Endodermal cell (in vitro differentiated cells): ENCODE results near the gene CTSO. TPM values are rescaled to one million over a fixed set of nuclear protein-coding genes. Genes with fewer than 3 reads are reported as not detected.

Experiments used
- DNase-seq: peaks from one replicate; pipeline ENCODE4 v3.0.0-alpha.2; 2017
- H3K27ac ChIP-seq: 2 replicates; pipeline ENCODE4 v1.5.1; 2013; ENCODE audit warnings: mild to moderate bottlenecking, low read depth, low read length, moderate library complexity
- H3K27me3 ChIP-seq: 2 replicates; pipeline ENCODE4 v1.6.1; 2013; ENCODE audit warnings: mild to moderate bottlenecking, low read length, moderate library complexity; ENCODE audit not compliant: insufficient read depth, control insufficient read depth, poor library complexity, severe bottlenecking
- H3K36me3 ChIP-seq: 2 replicates; pipeline ENCODE4 v1.7.0; 2013; ENCODE audit warnings: mild to moderate bottlenecking, low read length, moderate library complexity; ENCODE audit not compliant: control insufficient read depth, insufficient read depth
- H3K4me1 ChIP-seq: one replicate; pipeline ENCODE4 v1.7.0; 2013; ENCODE audit warnings: low read length; ENCODE audit not compliant: control insufficient read depth, insufficient read depth
- H3K4me3 ChIP-seq: 2 replicates; pipeline ENCODE4 v1.5.1; 2013; ENCODE audit warnings: mild to moderate bottlenecking, low read length, moderate library complexity
- H3K9ac ChIP-seq: 2 replicates; pipeline ENCODE4 v1.6.1; 2013; ENCODE audit warnings: mild to moderate bottlenecking, low read length, moderate library complexity; ENCODE audit not compliant: poor library complexity, severe bottlenecking; ENCODE audit errors: extremely low read depth
- H3K9me3 ChIP-seq: 2 replicates; pipeline ENCODE4 v1.6.1; 2013; ENCODE audit warnings: mild to moderate bottlenecking, low read length, moderate library complexity; ENCODE audit not compliant: control insufficient read depth
- H3K27ac Mint-ChIP-seq: 2 replicates; pipeline ENCODE4 v1.8.0; 2020; ENCODE audit warnings: mixed read lengths
- H3K27me3 Mint-ChIP-seq: 2 replicates; pipeline ENCODE4 v1.8.0; 2021; ENCODE audit warnings: mild to moderate bottlenecking, mixed read lengths; ENCODE audit not compliant: insufficient read depth
- H3K36me3 Mint-ChIP-seq: 2 replicates; pipeline ENCODE4 v1.8.0; 2020; ENCODE audit warnings: low read depth, mixed read lengths
- H3K4me1 Mint-ChIP-seq: 2 replicates; pipeline ENCODE4 v1.8.0; 2020; ENCODE audit warnings: mixed read lengths
- H3K4me3 Mint-ChIP-seq: 2 replicates; pipeline ENCODE4 v1.8.0; 2020; ENCODE audit warnings: mild to moderate bottlenecking, moderate library complexity, mixed read lengths
- H3K9me3 Mint-ChIP-seq: 2 replicates; pipeline ENCODE4 v1.8.0; 2020; ENCODE audit warnings: mild to moderate bottlenecking, mixed read lengths
- CTCF ChIP-seq: fragments of 200-600 bp; sonication (generic); conservative IDR thresholded peaks from 2 replicates; pipeline ENCODE4 v1.5.0; 2021; ENCODE audit warnings: antibody characterized with exemption, mild to moderate bottlenecking
- WGBS, 2 experiments: methylation state at CpG; one replicate each; pipeline versions ENCODE4 v1.1.5 to v1.1.7; 2013; ENCODE audit warnings: missing lambda C conversion rate in 2 of 2, mixed read lengths in 1 of 2; ENCODE audit not compliant: insufficient coverage in 1 of 2, insufficient read length in 1 of 2; 5-methylcytosine and 5-hydroxymethylcytosine counted together
- total RNA-seq, 2 donors: library from RNA; stranded (reverse); fragmentation: NEBNext Ultra II Directional in 1 of 2; extraction: Animal tissue kit (Norgen Biotek cat#: 25700) in 1 of 2; gene quantifications; 2 replicates in 1 of 2; 3 replicates in 1 of 2; pipeline ENCODE4 v1.2.1, GENCODE V29; 2021

The CTSO gene
- total RNA-seq, 2 donors from 2014 or later: 4.2 to 5.4 TPM

GRCh38 chr4:155889946-155890345, 63.7 kb downstream of the CTSO start:
- peaks cover 24% of the 10 kb centered on the region for H3K9me3 ChIP-seq
- no peak overlapping the region for H3K27ac Mint-ChIP-seq
- peaks cover 1% of the 10 kb centered on the region for H3K4me1 Mint-ChIP-seq
- H3K9me3 Mint-ChIP-seq: peaks cover 30% of the 10 kb centered on the region
- no peak overlapping the region for H3K27ac ChIP-seq
- DNase-seq: no peak
- no peaks in the 10 kb centered on the region for H3K36me3 Mint-ChIP-seq
- no peaks in the 10 kb centered on the region for H3K4me1 ChIP-seq
- H3K9ac ChIP-seq: no peak overlapping the region
- WGBS, 2 experiments: 79 to 90% methylated on average over 2 of the region's 2 CpGs
- no peak overlapping the region for H3K4me3 Mint-ChIP-seq
- H3K36me3 ChIP-seq: no peaks in the 10 kb centered on the region
- H3K27me3 Mint-ChIP-seq: no peaks in the 10 kb centered on the region
- TF ChIP-seq CTCF: no peak
- H3K27me3 ChIP-seq: no peaks in the 10 kb centered on the region
- no peak overlapping the region for H3K4me3 ChIP-seq

- no peak overlapping the region for H3K27ac Mint-ChIP-seq
Measured at GRCh38 chr4:155889031-155889793, 64.5 kb downstream of the CTSO start.

GRCh38 chr4:155887847-155888570, 65.7 kb downstream of the CTSO start:
- peaks cover 24% of the 10 kb centered on the region for H3K9me3 ChIP-seq
- Mint-ChIP-seq H3K4me1 (peaks cover 1% of the 10 kb centered on the region), H3K9me3 (peaks cover 37% of the 10 kb centered on the region), H3K27me3 (no peaks in the 10 kb centered on the region), H3K4me3 (no peak overlapping the region), H3K27ac (no peak overlapping the region), H3K36me3 (no peaks in the 10 kb centered on the region)
- H3K36me3 ChIP-seq: no peaks in the 10 kb centered on the region
- no peaks in the 10 kb centered on the region for H3K27me3 ChIP-seq
- no peak overlapping the region for H3K9ac ChIP-seq
- H3K4me3 ChIP-seq: no peak overlapping the region
- no peak for TF ChIP-seq CTCF
- no peak for DNase-seq
- H3K27ac ChIP-seq: no peak overlapping the region
- 70 to 86% methylated on average over 3 to 4 of the region's 6 CpGs for WGBS, 2 experiments
- no peaks in the 10 kb centered on the region for H3K4me1 ChIP-seq

More at GRCh38 chr4:155889031-155889793, 64.5 kb downstream of the CTSO start:
- Histone ChIP-seq H3K9ac (no peak overlapping the region), H3K9me3 (peaks cover 24% of the 10 kb centered on the region), H3K4me3 (no peak overlapping the region), H3K4me1 (no peaks in the 10 kb centered on the region), H3K36me3 (no peaks in the 10 kb centered on the region), H3K27ac (no peak overlapping the region), H3K27me3 (no peaks in the 10 kb centered on the region)
- H3K27me3 Mint-ChIP-seq: no peaks in the 10 kb centered on the region
- no peak for TF ChIP-seq CTCF
- peaks cover 30% of the 10 kb centered on the region for H3K9me3 Mint-ChIP-seq
- no peaks in the 10 kb centered on the region for H3K36me3 Mint-ChIP-seq
- 59 to 74% methylated on average over 4 to 5 of the region's 5 CpGs for WGBS, 2 experiments
- no peak for DNase-seq
- no peak overlapping the region for H3K4me3 Mint-ChIP-seq
- peaks cover 1% of the 10 kb centered on the region for H3K4me1 Mint-ChIP-seq
